Measurements from ENCODE around the gene ZNF574.

ZNF574 gene

DNA sequence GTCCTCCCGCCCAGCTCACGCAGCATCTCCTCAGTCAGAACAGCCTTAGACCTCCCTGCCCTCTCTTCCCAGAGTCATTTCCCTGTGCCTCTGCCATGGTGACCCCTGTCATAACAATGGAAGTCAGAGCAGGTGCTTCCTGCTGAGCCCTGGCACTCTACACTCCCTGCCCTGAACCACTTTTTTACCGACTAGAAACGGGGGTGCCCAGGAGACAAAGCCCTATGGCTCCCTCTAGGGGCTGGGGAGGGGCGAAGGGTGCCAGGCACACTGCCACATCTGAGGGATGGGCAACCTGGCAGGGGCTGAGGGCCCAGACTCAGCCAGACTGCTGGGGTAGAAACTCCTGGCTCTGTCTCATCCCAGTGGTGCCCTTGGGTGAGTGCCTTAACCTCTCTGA lies 16.4 kb downstream of the ZNF574 start:
- peak; percentile 51 for TF ChIP-seq CTCF (conservative IDR thresholded peaks at IDR 0.05; ENCODE audit: control insufficient read depth, insufficient read depth, low read depth, low read length)
- DNase-seq (ENCODE audit: low read depth) = no peak

DNA sequence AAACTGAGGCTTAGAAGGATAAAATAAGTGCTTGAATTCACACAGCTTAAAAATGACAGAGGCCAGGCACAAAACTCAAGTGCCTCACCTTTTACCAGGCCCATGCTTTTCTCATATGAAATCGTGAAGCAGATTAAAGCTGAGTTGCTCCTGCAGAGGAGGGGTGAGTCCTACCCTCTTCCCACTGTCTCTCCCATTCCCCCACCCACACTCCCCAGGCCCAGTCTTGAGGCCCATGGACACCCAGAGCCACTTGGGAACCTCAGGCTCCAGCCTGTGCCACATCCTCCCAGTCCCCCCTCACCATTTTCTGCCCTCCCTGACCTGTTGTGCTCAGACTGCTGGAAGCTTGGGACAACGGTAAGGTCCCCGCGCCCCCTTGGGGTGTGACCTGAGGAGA lies 17.5 kb downstream of the ZNF574 start:
- no peak for DNase-seq (ENCODE audit: low read depth)
- no peak overlapping the region for H3K4me3 ChIP-seq (ENCODE audit: control insufficient read depth, low read depth, low read length)
- no peak for TF ChIP-seq CTCF (conservative IDR thresholded peaks at IDR 0.05; ENCODE audit: control insufficient read depth, insufficient read depth, low read depth, low read length)

More for the DNA sequence above, 16.4 kb downstream of the ZNF574 start:
- no peak overlapping the region for H3K4me3 ChIP-seq (ENCODE audit: control insufficient read depth, low read depth, low read length)

GRCh38 chr19:42093926-42094325 lies 18.0 kb downstream of the ZNF574 start:
- DNase-seq (ENCODE audit: low read depth) = no peak
- no peak overlapping the region for H3K4me3 ChIP-seq (ENCODE audit: control insufficient read depth, low read depth, low read length)
- TF ChIP-seq CTCF (conservative IDR thresholded peaks at IDR 0.05; ENCODE audit: control insufficient read depth, insufficient read depth, low read depth, low read length) = no peak

- no peak for TF ChIP-seq CTCF (conservative IDR thresholded peaks at IDR 0.05; ENCODE audit: control insufficient read depth, insufficient read depth, low read depth, low read length)
- DNase-seq (ENCODE audit: low read depth) = no peak
- H3K4me3 ChIP-seq (ENCODE audit: control insufficient read depth, low read depth, low read length) = no peak overlapping the region
Measured at GRCh38 chr19:42095142-42095813, 19.3 kb downstream of the ZNF574 start.

GRCh38 chr19:42095814-42096230 lies 19.9 kb downstream of the ZNF574 start:
- no peak overlapping the region for H3K4me3 ChIP-seq (ENCODE audit: control insufficient read depth, low read depth, low read length)
- TF ChIP-seq CTCF (conservative IDR thresholded peaks at IDR 0.05; ENCODE audit: control insufficient read depth, insufficient read depth, low read depth, low read length) = no peak
- no peak for DNase-seq (ENCODE audit: low read depth)

DNA sequence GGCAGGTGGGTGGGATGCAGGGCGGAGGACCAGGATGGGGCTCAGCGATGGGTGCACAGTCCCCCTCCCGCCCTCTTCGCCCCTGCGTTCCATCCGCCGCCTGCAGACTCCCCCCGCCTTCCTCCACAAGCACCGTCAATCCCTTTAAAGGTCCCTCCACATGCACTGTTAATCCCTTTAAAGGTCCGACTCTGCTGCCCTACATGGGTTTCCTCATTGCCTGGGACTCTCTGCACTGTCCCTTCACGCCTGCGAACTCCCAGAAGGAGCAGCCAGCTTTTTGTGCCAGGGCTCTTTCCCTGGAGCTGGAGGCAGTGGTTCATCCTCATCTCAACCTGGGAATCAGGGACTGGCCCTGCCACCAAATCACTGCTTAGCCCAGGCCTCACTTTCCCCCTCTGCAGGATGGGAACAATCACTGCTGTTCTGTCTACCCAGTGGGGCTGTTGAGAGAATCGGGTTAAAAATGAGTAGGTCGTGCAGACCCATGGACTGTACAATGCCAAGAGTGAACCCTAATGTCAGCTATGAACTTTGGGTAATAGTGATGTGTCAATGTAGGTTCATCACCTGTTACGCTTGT lies 20.4 kb downstream of the ZNF574 start:
- TF ChIP-seq CTCF (conservative IDR thresholded peaks at IDR 0.05; ENCODE audit: control insufficient read depth, insufficient read depth, low read depth, low read length) = no peak
- DNase-seq (ENCODE audit: low read depth) = no peak
- no peak overlapping the region for H3K4me3 ChIP-seq (ENCODE audit: control insufficient read depth, low read depth, low read length)

Measured in fibroblast of mammary gland (primary cell).